C4-2B (cell line): ENCODE measurements around the gene CD164L2.

ENCODE experiments used
- CTCF ChIP-seq: fragments of 450-650 bp; conservative IDR thresholded peaks from 2 replicates; pipeline ENCODE4 v1.5.1; 2017; ENCODE audit warnings: mild to moderate bottlenecking
- ZFX ChIP-seq: fragments of 450-650 bp; IDR thresholded peaks from 2 replicates; pipeline ENCODE4 v1.6.1; 2017

DNA sequence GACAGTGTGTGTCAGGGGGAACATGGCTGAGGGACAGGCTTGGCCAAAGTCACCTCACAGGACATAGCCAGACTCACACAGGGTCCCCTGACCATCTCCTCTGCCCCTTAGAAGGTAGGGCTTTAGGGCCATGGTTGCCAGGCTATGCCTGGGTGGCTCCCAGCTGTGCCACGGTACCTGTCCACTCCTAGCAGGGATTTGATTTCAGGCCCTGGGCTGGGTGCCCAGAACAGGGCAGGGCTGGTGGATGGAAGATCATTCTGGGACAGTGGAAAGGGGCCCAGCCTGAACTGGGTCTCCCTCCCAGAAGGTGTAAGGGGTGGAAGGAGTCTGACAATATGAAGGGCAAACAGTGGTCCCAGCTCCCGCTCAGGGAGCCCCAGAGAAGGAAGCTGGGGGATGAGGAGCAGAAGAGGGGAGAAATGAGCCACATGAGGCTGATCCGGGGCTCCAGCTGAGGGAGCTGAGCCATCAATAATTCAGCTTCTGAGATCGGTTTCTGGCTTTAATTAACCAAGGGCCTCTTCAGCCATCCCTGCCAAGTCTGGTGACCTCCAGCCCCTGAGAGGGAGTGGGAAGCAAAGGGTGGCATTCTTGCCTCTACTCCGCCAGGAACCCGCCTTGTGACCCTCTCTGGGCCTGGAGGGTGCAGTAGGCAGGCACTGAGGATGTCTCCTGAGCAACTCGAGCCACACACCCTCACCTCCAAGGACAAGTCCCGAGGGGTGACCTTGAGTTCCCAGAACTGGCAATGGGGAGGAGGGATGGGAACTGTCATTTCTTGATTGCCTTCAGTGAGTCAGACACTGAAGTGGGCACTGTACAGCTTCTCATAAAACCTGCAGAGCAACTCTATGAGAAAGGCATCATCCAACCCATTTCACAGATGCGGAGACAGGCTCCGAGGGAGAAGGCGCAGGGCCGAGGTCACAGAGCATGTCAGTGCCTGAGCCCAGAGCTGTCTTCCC is 2.1 kb downstream of the CD164L2 start:
- TF ChIP-seq CTCF: no peak
- TF ChIP-seq ZFX: no peak
